HG02642 (cell line): Measurements from ENCODE around the gene GPR39.

Source experiments
- ATAC-seq: cut with Tn5 transposase; IDR thresholded peaks from one replicate; pipeline ENCODE4 v1.9.1; 2021; ENCODE audit warnings: mild to moderate bottlenecking; ENCODE audit not compliant: unreplicated experiment, poor library complexity

GPR39 gene

DNA sequence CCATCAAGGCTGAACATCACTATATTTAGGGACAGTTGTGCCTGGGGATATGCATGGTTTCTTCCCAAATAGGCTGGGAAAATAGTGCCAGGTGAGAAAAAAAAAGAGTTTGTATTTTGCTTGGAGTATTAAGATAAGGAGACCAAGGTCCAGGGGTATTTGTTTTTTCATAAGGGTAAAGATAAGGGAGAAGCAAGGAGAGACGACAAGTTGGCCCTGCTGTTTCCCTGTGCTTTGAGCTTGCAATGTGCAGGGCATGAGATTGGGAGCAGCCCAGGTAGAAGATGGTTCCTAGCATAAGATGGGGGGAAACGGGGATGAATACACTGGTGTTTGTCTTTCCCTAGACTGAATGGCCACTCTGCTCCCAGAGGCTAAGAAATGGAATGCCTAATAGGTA lies 8.8 kb upstream of the GPR39 start:
- no peak for ATAC-seq

DNA sequence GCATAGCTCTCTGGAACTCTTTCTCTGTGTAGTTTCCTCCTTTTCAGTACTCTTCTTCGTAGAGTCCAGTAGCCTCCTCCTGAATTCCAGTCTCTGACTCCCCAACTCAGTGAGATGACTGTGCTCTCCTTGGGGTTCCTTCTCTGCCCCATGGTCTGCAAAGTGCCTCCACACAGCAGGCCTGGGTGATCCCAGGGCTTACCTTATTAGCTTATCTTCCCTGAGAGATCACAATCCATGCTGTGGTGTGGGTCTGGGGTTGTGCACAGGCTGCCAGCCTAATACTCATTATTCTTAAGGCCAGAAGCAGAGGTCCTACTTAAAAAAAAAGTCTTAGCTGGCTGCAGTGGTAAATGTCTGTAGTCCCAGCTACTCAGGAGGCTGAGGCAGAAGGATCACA lies 4.6 kb upstream of the GPR39 start:
- ATAC-seq: no peak

DNA sequence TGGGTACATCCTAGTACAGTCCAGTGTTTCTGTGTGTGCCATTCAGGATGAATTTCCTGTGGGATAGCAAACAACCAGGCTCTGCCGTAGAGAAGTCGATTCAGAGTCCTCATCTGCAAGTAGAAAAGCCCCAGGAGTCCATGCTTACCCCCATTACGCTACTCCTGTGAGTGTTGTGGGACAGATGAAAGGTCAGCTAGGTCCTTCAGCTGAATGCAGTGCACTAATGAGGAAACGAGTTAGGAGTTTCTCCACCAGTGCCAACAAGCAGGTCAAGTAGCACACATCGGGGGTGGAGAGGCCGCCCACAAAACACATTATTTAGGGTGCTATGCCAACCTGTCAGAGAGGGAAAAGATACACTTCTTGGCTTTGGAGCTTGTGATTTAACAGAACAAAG lies 2.5 kb upstream of the GPR39 start:
- ATAC-seq: no peak

DNA sequence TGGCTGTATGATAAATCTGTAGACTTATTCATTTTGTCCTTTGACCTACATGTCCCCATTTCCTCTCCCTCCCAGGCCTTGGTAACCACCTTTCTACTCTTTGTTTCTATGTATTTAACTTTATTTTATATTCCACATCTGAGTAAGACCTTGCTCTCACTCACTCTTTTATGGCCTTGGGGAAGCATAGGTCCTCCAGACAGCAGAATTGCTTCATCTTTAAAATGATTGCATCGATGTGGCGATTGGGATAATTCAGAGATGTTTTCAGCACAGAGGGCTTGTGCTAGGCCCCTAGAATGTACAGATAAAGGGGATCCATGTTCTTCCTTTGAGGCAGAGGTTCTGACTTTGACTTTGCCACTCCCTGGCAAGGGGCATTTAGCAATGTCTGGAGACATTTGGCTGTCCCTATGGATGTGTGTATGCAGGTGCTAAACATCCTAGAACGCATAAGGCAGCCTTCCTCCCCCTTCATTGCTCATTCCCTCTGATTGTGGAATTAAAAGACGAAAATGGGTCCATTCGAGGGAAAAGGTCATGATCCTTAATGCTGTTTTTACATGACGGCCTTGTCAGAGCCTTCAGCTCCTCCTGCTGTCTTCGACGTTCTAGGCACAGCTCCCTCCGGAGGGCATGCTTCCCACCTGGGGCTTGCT lies 1.2 kb upstream of the GPR39 start:
- no peak for ATAC-seq

DNA sequence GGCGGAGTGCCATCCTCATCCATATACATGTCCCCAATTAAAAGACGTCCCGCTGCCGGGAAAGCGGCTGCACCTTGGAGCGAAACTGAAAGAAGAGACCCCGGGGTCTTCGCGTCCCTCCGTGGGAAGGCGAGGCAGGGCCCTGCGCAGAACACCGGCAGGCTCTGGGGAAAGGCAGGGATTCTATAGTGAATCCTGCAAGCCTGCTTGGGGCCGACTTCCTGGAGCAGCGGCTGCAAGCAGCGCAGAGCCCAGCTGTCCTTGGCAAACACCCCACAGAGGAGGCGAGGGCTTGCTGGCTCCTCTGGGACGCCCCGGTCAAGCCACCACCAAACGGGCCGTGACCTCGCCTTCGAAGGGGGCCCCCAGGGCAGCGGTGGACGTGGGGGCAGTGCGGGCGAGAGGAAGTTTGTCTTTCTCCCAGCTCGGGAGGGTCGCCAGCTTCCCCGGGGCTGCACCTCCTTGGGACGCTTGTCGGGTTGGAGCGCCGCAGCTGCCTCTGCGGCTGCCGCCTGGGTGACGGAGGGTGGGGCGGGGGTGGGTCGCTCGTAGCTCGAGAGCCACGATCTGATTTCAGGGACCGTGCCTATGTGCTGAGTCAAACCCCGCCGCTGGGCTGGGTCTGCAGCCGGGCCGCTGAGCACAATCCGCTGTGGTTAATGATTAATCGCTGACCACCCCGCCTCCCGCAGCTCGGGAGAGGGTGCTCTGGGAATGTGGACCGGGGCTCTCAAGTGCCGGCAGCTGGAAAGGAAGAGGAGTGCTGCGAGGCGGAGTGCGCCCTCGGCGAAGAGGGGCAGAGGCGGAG lies 486 bp upstream of the GPR39 start:
- ATAC-seq: no peak

DNA sequence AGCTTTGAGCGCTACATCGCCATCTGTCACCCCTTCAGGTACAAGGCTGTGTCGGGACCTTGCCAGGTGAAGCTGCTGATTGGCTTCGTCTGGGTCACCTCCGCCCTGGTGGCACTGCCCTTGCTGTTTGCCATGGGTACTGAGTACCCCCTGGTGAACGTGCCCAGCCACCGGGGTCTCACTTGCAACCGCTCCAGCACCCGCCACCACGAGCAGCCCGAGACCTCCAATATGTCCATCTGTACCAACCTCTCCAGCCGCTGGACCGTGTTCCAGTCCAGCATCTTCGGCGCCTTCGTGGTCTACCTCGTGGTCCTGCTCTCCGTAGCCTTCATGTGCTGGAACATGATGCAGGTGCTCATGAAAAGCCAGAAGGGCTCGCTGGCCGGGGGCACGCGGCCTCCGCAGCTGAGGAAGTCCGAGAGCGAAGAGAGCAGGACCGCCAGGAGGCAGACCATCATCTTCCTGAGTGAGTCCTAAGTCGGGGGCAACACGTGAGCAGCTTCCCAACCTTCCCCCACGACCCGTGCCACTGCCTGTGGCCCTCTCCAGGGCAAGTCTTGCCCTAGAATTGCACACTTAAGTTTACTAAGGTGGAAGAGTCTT lies 928 bp downstream of the GPR39 start:
- no peak for ATAC-seq

DNA sequence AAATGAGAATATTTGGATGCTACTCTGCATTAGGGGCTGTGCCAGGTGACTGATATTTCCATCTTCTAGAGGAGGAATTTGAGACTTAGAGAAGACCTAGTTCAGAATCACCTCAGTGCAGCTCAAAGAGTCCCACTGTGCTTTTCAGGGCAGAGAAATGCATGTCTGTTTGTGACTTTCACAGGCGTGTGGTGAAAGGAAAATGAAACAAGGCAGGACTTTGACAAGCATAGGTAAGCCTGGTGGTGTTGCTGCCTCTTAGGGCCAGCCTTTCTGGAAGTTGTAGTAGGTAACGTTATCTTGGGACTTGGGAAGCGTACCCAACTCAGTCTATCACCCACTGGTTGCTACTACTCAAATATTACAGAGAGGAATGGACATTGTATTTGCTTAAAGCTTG lies 2.6 kb downstream of the GPR39 start:
- no peak for ATAC-seq

DNA sequence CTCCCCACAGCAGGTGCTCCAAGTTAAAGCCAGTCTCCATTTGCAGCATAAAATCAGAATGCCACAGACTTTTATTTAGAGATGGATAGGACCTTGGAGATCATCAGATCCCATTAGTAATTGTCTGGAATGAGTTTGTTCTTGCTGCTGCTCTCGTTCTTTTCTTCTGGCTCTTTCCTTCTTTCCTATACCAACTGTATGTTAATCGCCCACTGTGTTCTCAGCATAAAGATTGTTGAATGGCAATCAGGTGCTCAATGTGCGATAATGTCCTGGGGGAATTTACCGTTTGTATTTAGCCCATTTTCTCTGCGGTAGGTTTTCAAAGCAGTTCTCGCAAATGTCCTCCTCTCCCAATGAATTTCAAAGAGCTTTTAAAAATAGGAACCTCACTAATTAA lies 3.3 kb downstream of the GPR39 start:
- ATAC-seq: no peak

DNA sequence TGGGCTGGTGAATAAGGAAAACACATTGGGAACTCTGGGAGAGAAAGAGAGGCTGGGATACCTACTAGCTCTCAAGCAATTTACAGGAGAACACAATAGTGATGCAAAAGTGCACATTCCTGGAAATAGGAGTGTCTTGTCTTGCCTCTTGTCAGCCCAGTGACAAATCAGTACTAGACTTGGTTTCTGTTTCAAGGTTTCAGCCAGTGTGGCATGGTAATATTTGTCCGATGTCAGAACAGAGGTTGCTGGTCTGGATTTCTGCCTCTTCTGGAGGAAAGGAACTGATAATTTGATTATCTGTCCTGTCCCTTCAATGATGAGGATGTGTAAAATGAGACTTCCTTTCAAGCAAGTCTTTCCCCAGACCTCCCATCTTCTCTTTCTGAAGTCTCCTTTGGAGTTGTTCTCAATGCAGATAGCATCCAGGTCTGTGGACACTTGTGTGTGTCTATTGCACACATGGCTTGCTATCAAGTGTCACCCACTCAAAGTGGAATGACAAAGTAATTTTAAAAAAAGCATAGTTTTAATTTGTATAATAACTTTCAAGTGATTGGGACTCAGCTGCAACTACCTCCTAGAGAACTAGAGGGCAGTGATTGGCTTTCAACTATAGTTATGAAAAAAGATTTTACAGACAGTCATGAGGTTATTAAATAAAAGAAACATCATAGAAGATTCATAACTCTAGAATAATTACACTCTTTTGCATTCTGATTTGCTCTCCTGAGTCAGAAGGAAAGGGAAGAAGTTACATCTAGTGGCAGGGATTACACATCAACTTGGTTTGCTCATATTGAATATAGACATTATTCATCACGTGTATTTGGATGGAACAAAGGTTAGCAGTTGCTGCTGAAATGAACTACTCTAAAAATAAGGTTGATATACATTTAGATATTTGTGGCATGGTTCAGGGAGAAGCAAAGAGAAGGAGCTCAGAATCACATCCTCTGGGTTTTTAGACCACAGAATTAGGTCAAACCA lies 4.5 kb downstream of the GPR39 start:
- ATAC-seq: no peak

DNA sequence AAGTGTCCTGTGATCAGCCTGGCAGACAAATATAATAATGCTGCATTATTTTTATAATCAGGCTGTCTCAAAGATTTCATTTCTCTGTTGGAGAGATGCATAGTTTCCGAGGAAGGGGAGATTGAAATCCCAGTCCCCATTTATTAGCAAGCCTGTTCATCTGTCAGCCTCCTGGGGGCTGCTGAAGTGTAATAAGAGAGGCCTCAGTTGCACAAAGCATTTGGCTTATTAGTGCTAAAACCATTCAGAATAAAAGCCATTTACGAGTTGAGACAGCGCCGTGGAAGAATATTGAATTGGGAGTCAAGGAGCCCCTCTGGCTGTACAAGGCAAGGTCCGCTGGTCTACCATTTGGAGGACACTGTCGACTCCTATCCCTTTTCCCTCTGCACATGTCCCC lies 6.1 kb downstream of the GPR39 start:
- ATAC-seq: no peak

DNA sequence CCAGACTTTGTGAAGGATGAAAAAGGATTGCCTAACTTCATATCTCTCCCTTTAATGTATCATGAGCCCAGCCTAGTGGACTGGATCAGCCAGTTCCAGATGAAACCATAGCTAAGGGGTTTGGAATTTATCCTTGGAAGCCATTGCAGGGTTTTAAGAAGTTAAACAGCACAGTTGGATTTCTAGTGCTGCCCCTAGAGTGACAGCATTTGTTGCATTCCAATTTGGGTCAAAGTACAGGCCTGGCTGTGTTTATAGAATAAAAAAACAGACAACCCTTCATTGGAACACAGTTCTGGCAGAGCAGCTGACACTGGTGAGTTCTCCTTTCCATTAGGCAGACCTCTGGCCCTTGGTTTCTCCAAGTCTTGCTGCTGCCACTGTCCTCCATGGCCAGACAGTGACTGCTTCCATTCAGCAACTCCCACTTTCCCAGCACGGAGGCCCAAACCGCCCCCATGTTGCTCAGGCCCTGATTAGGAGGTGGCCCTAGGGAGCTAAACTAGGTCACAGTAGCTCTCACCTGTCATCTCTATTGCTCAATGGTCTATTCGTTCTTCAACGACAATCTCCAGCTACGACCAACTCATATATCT lies 8.0 kb downstream of the GPR39 start:
- ATAC-seq: no peak

DNA sequence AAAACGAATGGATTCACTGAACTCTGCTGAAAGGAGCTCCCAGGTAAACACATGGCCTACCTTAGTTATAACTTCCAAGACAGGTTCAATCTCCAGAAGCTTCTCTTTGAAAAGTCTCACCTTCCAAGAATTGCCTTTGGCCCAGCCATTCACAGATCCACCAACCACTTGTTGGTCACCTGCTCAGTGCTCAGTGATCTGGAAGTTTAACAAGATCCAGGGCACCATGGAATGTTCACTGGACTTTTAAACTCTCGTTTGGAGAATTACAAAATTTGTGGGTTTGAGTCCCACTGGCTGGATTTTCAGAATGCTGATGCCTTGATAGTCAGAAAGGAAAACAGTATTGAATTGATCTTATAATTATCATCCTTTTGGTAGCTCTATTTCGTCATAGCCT lies 9.4 kb downstream of the GPR39 start:
- no peak for ATAC-seq

DNA sequence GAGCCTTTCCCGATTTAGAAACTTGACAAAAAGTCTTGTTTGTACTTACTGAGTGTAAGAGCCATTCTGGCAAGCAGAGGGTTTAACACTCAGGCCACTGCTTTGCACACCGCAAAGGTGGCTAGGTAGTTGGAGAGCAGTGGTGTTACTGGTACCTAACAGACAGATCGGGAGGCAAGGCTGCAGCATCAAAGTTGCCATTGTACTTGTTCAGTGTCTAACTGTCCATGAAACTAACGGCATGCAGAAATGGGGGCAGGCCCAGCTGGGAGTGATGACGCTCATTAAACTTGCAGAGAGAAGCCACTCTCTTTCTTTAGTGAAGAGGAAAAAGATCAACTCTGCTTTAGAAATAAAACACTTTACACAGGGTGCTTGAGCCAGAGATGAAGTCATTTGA lies 10.1 kb downstream of the GPR39 start:
- no peak for ATAC-seq

DNA sequence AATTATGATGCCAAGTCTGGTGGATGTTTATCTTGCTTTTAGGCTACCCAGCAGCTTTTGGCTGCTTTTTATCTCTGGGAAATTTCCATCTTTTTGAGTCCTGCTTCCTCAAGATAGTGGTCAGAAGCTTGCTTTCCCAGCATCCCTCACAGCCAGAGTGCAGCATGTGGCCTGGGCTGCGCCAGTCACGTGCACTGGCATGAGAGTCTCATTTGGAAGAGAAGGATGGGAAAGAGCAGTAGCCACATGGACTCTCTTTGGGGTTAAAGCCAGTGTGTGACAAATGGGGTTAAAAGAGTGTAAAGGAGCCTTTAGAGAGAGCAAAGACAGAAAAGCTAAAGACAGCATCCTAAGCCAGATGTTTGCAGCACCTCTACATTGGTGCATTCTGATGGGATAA lies 12.7 kb downstream of the GPR39 start:
- no peak for ATAC-seq

DNA sequence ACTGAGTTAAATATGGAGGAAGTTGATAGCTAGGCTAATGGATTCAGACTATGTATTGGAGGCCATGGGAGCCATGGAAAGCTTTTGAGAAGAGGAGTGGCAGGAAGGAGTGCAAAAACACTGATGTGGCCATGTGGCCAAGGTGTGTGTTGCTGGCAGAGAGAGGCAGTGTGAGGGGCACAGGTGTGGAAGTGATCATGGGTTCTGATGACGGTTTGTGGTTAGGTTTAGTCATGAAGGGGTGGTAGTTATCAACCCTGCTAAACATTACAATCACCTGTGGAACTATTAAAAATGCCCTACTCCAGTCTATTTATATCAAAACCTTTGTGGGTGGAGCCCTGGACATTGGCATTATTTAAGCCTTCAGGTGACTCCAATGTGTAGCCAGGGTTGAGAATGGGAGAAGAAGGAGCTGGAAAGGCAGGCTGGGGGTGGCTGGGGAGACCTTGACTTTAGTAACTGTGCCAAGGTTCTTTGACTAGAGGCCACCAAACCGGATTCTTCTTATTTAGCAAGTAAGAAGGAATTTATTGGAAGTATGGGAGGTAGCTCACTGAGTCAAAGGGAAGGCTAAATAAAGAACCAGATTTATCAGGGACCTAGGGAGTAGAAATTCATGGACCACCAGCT lies 13.5 kb downstream of the GPR39 start:
- ATAC-seq: no peak

DNA sequence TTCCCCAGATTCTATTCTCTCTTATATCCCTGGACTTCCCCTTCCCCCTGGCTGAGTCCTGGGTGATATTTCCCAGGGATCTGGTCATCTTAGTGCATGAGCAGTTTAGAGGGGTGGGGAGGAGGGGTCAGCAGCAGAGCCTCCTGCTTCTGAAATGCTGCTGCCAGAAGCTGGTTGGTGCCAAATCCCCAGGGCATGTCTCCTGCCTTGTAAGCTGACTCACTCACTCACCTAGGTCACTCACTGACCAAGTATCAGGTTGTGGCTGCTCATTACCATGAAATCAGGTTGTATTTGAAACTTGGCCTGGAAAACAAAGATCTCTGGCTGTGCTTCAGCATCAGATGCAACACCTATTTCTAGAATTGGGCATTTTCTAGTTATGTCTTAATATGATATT lies 14.3 kb downstream of the GPR39 start:
- ATAC-seq: no peak

DNA sequence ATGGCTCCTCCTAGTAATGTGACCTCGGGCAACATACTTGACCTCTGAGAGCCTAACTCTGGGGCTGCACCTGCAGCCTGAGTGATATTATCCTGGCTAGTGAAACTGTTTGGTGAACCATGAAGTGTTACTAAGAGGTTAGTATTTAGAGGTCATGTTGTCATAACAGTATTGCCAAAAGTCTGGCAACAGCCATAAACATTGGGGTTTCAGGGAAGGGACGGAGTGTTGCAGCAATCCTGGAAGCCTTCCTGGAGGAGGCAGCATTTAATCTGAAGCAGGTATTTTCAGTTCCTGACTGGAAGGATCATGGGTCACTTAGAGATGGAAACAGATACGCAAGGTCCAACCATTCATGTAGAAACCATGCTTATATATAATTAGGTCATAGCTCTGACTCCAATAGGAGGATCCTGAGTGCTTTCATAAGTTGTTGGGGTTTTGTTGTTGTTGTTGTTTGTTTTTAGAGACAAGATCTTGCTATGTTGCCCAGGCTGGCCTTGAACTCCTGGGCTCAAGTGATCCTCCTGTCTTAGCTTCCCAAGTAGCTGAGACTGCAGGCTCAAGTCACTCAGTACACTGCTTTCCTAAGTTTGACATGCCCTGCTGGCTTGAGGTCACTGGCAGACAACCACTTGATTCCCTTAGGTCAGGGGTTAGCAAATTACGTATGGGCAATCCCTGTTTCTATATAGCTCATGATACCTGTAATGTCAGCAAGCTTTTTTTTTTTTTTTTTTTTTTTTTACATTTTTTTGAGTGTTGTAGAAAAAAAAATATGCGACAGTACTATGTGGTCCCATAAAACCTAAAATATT lies 21.5 kb downstream of the GPR39 start:
- no peak for ATAC-seq

DNA sequence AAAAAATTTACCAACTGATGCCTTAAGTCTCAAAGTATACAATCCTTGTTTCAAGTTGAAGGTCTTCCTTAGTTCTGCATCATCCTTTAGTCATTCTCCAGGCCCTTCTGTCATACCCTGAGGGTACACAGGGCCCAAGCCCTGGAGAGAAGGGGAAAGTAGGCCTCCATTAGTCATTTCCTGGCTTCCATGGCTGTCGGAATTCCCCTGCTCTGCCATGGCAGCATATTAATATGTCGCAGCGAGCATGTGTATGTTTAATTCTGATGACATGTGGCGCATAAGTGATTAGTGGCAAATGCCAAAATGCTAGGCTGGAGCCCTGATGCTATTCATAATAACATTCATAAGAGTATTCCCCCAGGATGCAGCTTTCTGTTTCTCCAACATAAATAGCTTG lies 22.1 kb downstream of the GPR39 start:
- no peak for ATAC-seq
